LNCAP (cell line): ENCODE measurements around the gene FKBP6.

Experiments used
- TF ChIP-seq, protein P1 (sequence below): fragments of 450-650 bp; IDR thresholded peaks from 2 replicates; pipeline ENCODE4 v1.5.1; 2017; ENCODE audit warnings: mild to moderate bottlenecking

FKBP6 gene

DNA sequence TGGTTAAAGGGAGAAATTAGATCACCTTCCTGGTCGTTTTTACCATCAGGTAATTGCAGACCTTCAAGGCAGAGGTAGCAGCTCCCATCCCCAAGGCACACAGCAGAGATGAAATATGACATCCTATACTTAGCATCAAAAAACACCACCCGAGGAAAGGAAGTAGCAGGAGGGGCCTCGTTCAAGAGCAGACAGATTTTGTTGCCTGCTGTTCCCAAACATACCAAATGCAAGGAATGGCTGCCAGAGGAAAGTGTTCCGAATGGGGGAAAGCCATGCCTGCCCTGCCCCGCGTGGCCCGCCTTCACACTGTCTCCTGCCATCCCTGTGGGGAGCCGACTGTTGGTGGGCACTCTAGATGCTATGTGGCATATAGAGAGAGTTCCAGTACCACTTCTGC, 18.0 kb downstream of the FKBP6 start:
- TF ChIP-seq, protein P1, sequence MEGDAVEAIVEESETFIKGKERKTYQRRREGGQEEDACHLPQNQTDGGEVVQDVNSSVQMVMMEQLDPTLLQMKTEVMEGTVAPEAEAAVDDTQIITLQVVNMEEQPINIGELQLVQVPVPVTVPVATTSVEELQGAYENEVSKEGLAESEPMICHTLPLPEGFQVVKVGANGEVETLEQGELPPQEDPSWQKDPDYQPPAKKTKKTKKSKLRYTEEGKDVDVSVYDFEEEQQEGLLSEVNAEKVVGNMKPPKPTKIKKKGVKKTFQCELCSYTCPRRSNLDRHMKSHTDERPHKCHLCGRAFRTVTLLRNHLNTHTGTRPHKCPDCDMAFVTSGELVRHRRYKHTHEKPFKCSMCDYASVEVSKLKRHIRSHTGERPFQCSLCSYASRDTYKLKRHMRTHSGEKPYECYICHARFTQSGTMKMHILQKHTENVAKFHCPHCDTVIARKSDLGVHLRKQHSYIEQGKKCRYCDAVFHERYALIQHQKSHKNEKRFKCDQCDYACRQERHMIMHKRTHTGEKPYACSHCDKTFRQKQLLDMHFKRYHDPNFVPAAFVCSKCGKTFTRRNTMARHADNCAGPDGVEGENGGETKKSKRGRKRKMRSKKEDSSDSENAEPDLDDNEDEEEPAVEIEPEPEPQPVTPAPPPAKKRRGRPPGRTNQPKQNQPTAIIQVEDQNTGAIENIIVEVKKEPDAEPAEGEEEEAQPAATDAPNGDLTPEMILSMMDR: no peak

DNA sequence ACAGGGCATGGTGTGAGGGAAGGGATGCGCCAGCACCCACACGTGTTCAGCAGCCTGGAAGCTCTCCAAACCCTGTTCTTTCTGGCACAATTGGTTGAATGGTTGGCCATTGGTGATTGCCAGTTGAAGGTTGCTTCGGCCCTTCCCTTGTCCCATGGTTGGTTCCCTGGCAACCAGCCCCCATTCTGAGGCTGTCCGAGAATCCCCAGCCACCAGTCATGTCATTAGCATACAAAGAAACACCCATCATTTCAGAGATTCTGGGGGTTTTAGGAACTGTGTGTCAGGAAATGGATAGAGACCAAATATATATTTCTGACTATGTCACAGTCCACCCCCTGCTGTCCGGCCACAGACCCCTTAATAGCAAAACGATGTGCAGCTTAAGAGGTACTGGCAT, 21.8 kb downstream of the FKBP6 start:
- TF ChIP-seq, protein P1: no peak

DNA sequence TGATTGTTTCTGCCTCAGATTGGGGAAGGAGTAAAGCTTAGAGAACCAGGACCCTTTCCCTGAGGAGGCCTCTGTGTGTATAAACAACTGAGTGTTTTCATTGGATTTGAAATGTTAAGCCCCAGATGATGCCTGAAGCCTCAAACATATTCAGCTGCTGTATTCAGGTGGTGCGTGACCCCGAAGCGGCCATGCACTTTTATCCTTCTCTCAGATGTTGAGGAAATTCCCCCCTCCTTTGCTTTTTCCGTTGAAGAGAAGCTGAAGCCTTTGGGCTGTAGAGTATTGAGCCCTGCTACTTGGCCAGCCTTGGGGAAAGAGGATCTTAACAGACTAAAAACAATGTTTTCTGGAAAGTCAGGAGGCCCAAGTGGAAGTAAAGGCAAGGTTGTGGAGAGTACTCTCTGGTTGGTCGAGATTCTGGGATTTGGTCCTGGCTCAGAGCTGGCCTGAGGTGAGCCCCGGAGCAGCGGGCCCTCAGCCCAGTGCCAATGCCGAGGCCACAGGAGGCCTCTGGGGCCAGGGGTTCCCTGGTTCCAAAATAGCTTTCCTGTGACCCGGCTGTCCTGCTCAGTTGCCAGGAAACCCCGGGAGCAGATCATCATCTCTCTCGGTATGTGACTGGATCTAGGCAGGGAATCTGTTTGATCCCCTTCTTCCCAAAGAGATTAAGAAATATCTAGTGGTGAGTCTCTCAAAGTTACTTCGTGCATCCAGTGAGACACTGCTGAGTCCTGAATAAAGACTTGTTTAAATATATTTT, 22.5 kb downstream of the FKBP6 start:
- TF ChIP-seq, protein P1: no peak

DNA sequence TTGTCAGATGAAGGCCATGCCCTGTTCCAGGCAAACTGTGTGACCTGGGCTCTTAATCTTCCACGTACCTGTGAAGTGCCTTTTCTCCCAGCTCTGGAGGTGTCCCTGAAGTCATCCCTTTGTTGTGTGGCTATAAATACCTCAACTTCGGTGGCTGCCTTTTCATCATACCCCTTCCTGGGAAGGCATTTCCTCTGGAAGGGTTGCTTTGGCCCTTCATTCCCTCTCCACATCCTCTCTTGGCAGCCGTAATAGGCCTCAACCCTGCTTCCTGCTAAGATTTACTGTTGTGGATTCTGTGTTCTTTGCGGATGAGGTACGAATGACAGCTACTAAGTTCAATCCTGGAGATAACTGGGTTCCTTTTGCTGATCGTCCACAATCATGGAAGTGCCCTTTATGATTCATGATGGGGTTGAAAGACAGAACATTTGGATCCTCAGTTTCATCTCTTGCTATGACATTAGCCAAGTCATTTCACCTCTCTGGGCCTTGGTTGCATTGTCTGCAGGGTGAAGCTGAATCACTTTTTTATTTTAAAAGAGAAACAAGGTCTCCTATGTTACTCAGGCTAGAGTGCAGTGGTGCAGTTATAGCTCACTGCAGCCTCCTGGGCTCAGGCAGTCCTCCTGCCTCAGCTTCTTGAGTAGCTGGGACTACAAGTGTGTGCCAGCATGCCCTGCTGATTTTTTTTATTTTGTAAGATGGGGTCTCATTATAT, 23.6 kb downstream of the FKBP6 start:
- TF ChIP-seq, protein P1: no peak

DNA sequence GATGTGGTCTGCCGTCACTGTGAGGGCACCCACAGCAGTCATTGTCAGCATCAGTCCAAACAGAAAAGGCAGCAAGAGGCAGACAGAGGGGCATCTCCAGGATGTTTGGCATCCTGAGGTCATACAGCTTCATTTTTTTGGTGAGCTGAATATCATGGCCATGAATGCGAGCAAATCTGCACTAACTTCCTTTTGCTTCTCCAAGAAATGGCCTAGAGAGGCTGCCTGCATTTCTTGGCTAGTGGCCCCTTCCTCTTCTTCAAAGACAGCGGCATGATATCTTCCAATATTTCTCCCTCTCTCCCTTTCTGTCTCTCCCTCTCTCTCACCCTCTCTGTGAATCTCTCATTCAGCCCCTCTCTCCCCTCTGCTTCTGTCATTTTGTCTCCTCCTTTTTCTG, 24.8 kb downstream of the FKBP6 start:
- TF ChIP-seq, protein P1: no peak

DNA sequence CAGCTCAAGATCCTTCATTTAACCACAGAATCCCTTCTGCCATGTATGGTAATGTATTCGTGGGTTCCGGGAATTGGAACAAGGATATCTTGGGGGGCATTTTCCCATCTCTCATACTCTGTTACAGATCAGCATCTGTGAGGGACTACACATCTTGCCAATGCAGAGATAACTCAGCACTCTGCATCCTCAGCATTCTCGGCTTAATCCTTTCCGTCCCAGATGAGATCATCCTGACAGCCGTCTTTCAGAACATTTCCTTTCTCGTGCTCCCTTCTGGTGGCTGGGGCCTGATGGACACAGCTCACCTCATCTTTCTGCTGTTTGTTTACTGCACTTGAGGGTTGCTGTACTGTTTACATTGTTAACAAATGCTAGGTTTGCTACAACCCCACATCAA, 25.3 kb downstream of the FKBP6 start:
- TF ChIP-seq, protein P1: no peak

DNA sequence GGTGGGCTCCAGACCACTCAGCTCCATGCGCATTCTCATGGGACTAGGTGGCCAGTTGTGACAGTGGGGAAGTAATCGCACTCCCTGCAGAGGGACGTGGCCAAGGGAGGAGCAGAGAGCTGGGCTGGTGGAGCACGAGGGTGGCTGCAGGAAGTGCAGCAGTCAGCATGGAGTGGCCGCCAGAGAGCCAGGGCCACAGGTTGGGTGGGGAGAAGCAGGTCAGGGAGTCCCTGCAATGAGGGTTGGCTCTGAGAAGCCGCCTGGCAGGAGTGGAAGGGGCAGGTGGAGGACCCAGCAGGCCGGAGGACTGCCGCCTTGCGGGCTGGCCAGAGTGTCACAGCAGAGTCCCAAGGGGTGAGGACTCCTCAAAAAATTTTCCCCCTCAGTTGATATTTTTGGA, 26.2 kb downstream of the FKBP6 start:
- TF ChIP-seq, protein P1: no peak
